Measurements from ENCODE around the gene IL13RA1. TPM values are rescaled to one million over a fixed set of nuclear protein-coding genes. Genes with fewer than 3 reads are reported as not detected.

The IL13RA1 gene
- 23.9 and 43.2 TPM in 2 replicates for total RNA-seq

GRCh38 chrX:118726887-118727685, at the start of gene IL13RA1:
Gene IL13RA1 (plus strand): TSS chrX:118727606. CDS start chrX:118727639, 33 bp downstream.

DNA sequence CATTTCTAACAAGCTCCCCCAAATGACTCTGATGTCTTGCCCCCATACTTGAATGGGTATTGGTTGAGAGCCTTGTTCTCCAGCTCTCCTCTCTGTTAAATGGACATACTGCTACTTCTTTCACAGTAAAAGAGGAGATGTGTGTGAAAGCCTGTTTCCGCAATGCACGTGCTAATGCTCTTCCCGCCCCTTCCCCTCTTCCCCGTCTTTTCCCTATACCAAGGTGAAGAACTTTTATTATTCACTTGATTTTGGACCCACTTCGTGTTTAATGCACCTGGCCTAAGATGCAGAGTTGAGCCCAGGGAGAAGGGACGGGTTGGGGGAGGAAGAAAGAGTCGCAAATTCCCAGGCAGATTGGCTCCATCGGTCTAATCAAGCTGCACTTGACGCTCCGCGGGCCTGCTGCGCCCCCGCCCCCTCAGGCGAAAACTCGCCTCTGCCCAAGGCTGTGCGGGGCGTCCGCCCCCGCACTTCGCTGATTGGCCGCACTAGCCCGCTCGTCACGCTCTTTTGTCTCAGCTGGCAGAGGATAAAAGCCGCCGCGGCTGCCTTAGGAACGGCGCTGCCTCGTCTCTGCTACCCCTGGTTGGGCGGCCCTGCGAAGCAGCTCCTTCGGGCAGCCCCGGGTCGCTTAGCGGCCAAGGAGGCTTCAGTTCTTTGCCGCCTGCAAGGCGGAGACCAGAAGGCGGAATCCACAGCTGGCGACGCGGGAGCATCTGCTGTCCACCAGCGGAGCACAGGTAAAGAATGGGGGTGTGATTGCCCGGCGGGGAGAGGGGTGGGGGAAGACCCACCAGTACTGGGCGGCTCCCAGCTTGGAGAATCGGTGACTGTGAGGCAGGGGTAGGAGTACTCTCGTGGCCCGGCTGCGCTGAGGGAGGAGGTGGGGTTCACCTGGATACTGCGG, 96.1 kb downstream of the IL13RA1 start, which contains the start of gene ZCCHC12:
Gene ZCCHC12 (plus strand): TSS at position 562 of the 910 bp plus-strand sequence. CDS start 1,421 bp downstream, outside the sequence.

Other genes with a start within 250 kb of the IL13RA1 start
- gene DOCK11, start 231.8 kb upstream of the IL13RA1 start, total RNA-seq: 39.5 and 43.0 TPM in 2 replicates
- gene ZCCHC12, start 96.2 kb downstream of the IL13RA1 start, total RNA-seq: under 0.01 and 0.12 TPM in 2 replicates
- gene LONRF3, start 247.0 kb downstream of the IL13RA1 start, total RNA-seq: 0.44 and 1.00 TPM in 2 replicates

Measured in uterine smooth muscle cell (primary cell).